Renal cortex interstitium (tissue), 11 donors: ENCODE data around the gene APOBEC3A. TPM values are rescaled to one million over a fixed set of nuclear protein-coding genes. Genes with fewer than 3 reads are reported as not detected.
"Not testable (repeated sequence)": the region's sequence is repeated elsewhere in the genome, so short reads cannot be mapped to it uniquely, and the experiment has no call there.

Experiments used
- DNase-seq, 11 donors: peaks; one replicate each; pipeline ENCODE4 v3.0.0-alpha.2; 2013; ENCODE audit warnings: low read depth in 9 of 11, low spot score in 4 of 11; ENCODE audit errors: extremely low read depth in 1 of 11
- polyA plus RNA-seq, 3 donors: library from polyadenylated mRNA; unstranded; fragments of 120-200 nt; gene quantifications; one replicate each; pipeline ENCODE4 v1.2.1, GENCODE V29; 2013; ENCODE audit not compliant: insufficient read length in 3 of 3

Gene APOBEC3A
- polyA plus RNA-seq, 3 donors: 0.22 to 0.61 (median 0.42) TPM

GRCh38 chr22:38940811-38941384 lies 16.5 kb upstream of the APOBEC3A start:
- no peak for DNase-seq

GRCh38 chr22:38941488-38941987 lies 15.9 kb upstream of the APOBEC3A start:
- no peak for DNase-seq

- no peak for DNase-seq
These were observed 14.7 kb upstream of the APOBEC3A start for GRCh38 chr22:38942702-38943101.

GRCh38 chr22:38943201-38943600 lies 14.2 kb upstream of the APOBEC3A start:
- DNase-seq: no peak

GRCh38 chr22:38943882-38944281 lies 13.5 kb upstream of the APOBEC3A start:
- no peak for DNase-seq

- no peak for DNase-seq
These were observed 12.8 kb upstream of the APOBEC3A start for GRCh38 chr22:38944653-38945052.

- not testable (repeated sequence) for DNase-seq
These were observed 11.6 kb upstream of the APOBEC3A start for GRCh38 chr22:38945706-38946338.

GRCh38 chr22:38946771-38947170 lies 10.6 kb upstream of the APOBEC3A start:
- no peak for DNase-seq

- DNase-seq: no peak
These were observed 9.9 kb upstream of the APOBEC3A start for GRCh38 chr22:38947321-38948140.

GRCh38 chr22:38948181-38948940 lies 9.0 kb upstream of the APOBEC3A start:
- DNase-seq: no peak

- no peak for DNase-seq
These were observed 7.5 kb upstream of the APOBEC3A start for GRCh38 chr22:38949889-38950405.

GRCh38 chr22:38950527-38951295 lies 6.7 kb upstream of the APOBEC3A start:
- DNase-seq: no peak

GRCh38 chr22:38951734-38952133 lies 5.7 kb upstream of the APOBEC3A start:
- DNase-seq: no peak

- DNase-seq: no peak
These were observed 5.0 kb upstream of the APOBEC3A start for GRCh38 chr22:38952281-38952993.

GRCh38 chr22:38953091-38953490 lies 4.3 kb upstream of the APOBEC3A start:
- DNase-seq: no peak

- no peak for DNase-seq
These were observed 3.6 kb upstream of the APOBEC3A start for GRCh38 chr22:38953577-38954413.
